KBM-7 (cell line): ENCODE data around the gene FHIT.

ENCODE experiments used
- DNase-seq: peaks from one replicate; pipeline ENCODE4 v3.0.0-alpha.2; 2015
- in situ Hi-C: fragments of 300-500 bp; cut with MboI; formaldehyde crosslinking; loops from 2 replicates; pipeline ENCODE4 v1.14.3; 2020; ENCODE audit warnings: low sequenced_read_pairs, low pct_unique_long_range_greater_than_20kb, mixed read lengths

The FHIT gene

GRCh38 chr3:60277361-60277800 lies 973.9 kb downstream of the FHIT start:
- in situ Hi-C loops = no loop called here

GRCh38 chr3:60276615-60277014 lies 974.6 kb downstream of the FHIT start:
- in situ Hi-C loops = no loop called here
- no peak for DNase-seq

More at GRCh38 chr3:60277361-60277800, 973.9 kb downstream of the FHIT start:
- DNase-seq = no peak

GRCh38 chr3:60274646-60275045 lies 976.6 kb downstream of the FHIT start:
- DNase-seq = no peak
- in situ Hi-C loops = no loop called here

- DNase-seq = no peak
- in situ Hi-C loops = no loop called here
Observed at GRCh38 chr3:60274098-60274497, 977.2 kb downstream of the FHIT start.

GRCh38 chr3:60269829-60270266 lies 981.4 kb downstream of the FHIT start:
- no peak for DNase-seq
- in situ Hi-C loops = no loop called here

GRCh38 chr3:60269377-60269776 lies 981.9 kb downstream of the FHIT start:
- no peak for DNase-seq
- in situ Hi-C loops = no loop called here

GRCh38 chr3:60268123-60268522 lies 983.1 kb downstream of the FHIT start:
- DNase-seq = no peak
- in situ Hi-C loops = no loop called here

- in situ Hi-C loops = no loop called here
- DNase-seq = no peak
Observed at GRCh38 chr3:60266444-60266843, 984.8 kb downstream of the FHIT start.

- in situ Hi-C loops = no loop called here
- DNase-seq = no peak
Observed at GRCh38 chr3:60263191-60263590, 988.1 kb downstream of the FHIT start.

- in situ Hi-C loops = no loop called here
- DNase-seq = no peak
Observed at GRCh38 chr3:60262546-60262945, 988.7 kb downstream of the FHIT start.

- DNase-seq = no peak
- in situ Hi-C loops = no loop called here
Observed at GRCh38 chr3:60260546-60260945, 990.7 kb downstream of the FHIT start.

GRCh38 chr3:60250810-60251209 lies 1000.4 kb downstream of the FHIT start:
- in situ Hi-C loops = no loop called here
- no peak for DNase-seq

- in situ Hi-C loops = no loop called here
- no peak for DNase-seq
Observed at GRCh38 chr3:60250206-60250605, 1001.0 kb downstream of the FHIT start.

GRCh38 chr3:60246361-60246760 lies 1004.9 kb downstream of the FHIT start:
- in situ Hi-C loops = no loop called here
- no peak for DNase-seq

- DNase-seq = no peak
Observed at GRCh38 chr3:60243456-60243855, 1007.8 kb downstream of the FHIT start.

GRCh38 chr3:60240492-60240891 lies 1010.8 kb downstream of the FHIT start:
- no peak for DNase-seq
- in situ Hi-C loops = no loop called here

More at GRCh38 chr3:60243456-60243855, 1007.8 kb downstream of the FHIT start:
- in situ Hi-C loops = no loop called here

- no peak for DNase-seq
- in situ Hi-C loops = no loop called here
Observed at GRCh38 chr3:60238550-60238949, 1012.7 kb downstream of the FHIT start.

- DNase-seq = no peak
- in situ Hi-C loops = no loop called here
Observed at GRCh38 chr3:60229502-60229901, 1021.8 kb downstream of the FHIT start.

- no peak for DNase-seq
- in situ Hi-C loops = no loop called here
Observed at GRCh38 chr3:60228823-60229222, 1022.4 kb downstream of the FHIT start.

- DNase-seq = no peak
- in situ Hi-C loops = no loop called here
Observed at GRCh38 chr3:60226912-60227311, 1024.3 kb downstream of the FHIT start.

- no peak for DNase-seq
- in situ Hi-C loops = no loop called here
Observed at GRCh38 chr3:60225848-60226247, 1025.4 kb downstream of the FHIT start.

GRCh38 chr3:60220768-60221167 lies 1030.5 kb downstream of the FHIT start:
- in situ Hi-C loops = no loop called here
- no peak for DNase-seq
